HEK293T (cell line): ENCODE results near the gene C12orf54.
A peak's percentile ranks its signal among the peaks of the same experiment; 100 is the strongest.

Experiments used
- CTCF ChIA-PET: fragments of 350-600 bp; formaldehyde crosslinking; extraction: SDS; loops from one replicate; lab custom pipeline; 2021; ENCODE audit warnings: antibody characterized with exemption, inconsistent platforms; lab: Yijun Ruan, JAX
- POLR2A ChIA-PET: fragments of 350-600 bp; formaldehyde crosslinking; extraction: SDS; loops from one replicate; lab custom pipeline; 2020; ENCODE audit warnings: antibody characterized with exemption, inconsistent platforms; lab: Yijun Ruan, JAX
- DNase-seq: peaks from one replicate; pipeline ENCODE4 v3.0.0; 2012; ENCODE audit warnings: mixed read lengths; ENCODE audit errors: extremely low spot score
- ARNT ChIP-seq: fragments of 450-650 bp; IDR thresholded peaks from 2 replicates; pipeline ENCODE4 v1.6.1; 2017; ENCODE audit warnings: mild to moderate bottlenecking
- BHLHE40 ChIP-seq: fragments of 450-650 bp; IDR thresholded peaks from 2 replicates; pipeline ENCODE4 v1.6.1; 2016; ENCODE audit warnings: mild to moderate bottlenecking, moderate library complexity, borderline replicate concordance
- CTBP1 ChIP-seq: fragments of 450-650 bp; IDR thresholded peaks from 2 replicates; pipeline ENCODE4 v1.6.1; 2016; ENCODE audit warnings: borderline replicate concordance
- ELF4 ChIP-seq: fragments of 450-650 bp; IDR thresholded peaks from 2 replicates; pipeline ENCODE4 v1.6.1; 2017; ENCODE audit warnings: antibody characterized with exemption
- FOXA1 ChIP-seq: fragments of 450-650 bp; IDR thresholded peaks from 2 replicates; pipeline ENCODE4 v1.6.1; 2016; ENCODE audit warnings: mild to moderate bottlenecking
- FOXK2 ChIP-seq: fragments of 450-650 bp; IDR thresholded peaks from 2 replicates; pipeline ENCODE4 v1.6.1; 2016; ENCODE audit warnings: mild to moderate bottlenecking
- FOXM1 ChIP-seq: fragments of 450-650 bp; IDR thresholded peaks from 2 replicates; pipeline ENCODE4 v1.6.1; 2017; ENCODE audit warnings: mild to moderate bottlenecking, borderline replicate concordance
- HDGF ChIP-seq: fragments of 450-650 bp; IDR thresholded peaks from 2 replicates; pipeline ENCODE4 v1.6.1; 2017; ENCODE audit warnings: antibody characterized with exemption, borderline replicate concordance
- L3MBTL2 ChIP-seq: fragments of 450-650 bp; conservative IDR thresholded peaks from 2 replicates; pipeline ENCODE4 v1.6.1; 2016; ENCODE audit warnings: mild to moderate bottlenecking
- LEF1 ChIP-seq: fragments of 450-650 bp; IDR thresholded peaks from 2 replicates; pipeline ENCODE4 v1.6.1; 2017; ENCODE audit warnings: mild to moderate bottlenecking, borderline replicate concordance
- NFRKB ChIP-seq: fragments of 450-650 bp; IDR thresholded peaks from 2 replicates; pipeline ENCODE4 v1.6.1; 2016; ENCODE audit warnings: mild to moderate bottlenecking, moderate library complexity
- SP1 ChIP-seq: fragments of 450-650 bp; IDR thresholded peaks from 2 replicates; pipeline ENCODE4 v1.6.1; 2017
- SUZ12 ChIP-seq: fragments of 450-650 bp; IDR thresholded peaks from 2 replicates; pipeline ENCODE4 v1.6.1; 2016; ENCODE audit warnings: mild to moderate bottlenecking
- TARDBP ChIP-seq: fragments of 450-650 bp; IDR thresholded peaks from 2 replicates; pipeline ENCODE4 v1.6.1; 2016
- ZNF384 ChIP-seq: fragments of 450-650 bp; IDR thresholded peaks from 2 replicates; pipeline ENCODE4 v1.6.1; 2016
- TF ChIP-seq, protein P1 (sequence below): fragments of 450-650 bp; IDR thresholded peaks from 2 replicates; pipeline ENCODE4 v1.6.1; 2016

The C12orf54 gene

DNA sequence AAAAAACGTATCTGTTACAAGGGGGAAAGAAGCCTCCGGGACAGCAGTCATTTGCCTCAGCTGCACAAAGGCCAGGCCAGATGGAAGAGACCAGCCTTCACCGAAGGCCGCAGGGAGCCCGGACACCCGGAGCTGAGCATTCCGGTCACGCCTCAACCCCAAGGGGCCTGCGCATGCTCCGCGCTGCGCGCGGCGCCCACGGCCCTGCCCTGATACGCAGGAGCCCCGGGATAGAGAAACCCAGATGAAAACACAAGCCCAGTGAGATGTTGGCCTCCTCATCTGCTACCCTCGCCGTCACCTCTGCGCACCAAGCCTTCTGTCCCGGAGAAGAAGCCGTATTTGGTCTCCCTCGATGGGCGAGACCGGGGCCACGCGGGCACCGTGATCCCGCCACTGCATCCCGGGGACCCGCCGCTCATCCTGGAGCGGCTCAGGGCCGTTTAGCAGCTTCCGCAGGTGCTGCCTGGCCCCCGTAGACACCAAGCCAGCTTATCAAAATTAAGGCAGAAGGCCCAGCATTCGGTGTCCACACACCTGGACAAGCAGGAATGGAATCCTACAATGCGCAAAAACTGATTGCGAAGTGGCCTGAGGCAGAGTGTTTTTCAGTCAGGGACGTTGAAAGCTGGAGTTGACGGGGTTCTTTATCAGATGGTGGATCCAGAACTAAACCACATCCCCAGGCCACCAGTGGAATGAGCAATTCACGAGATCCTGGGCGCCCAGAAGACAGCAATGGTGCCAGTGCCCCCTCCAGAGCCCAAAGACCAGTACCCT is 45.8 kb downstream of the C12orf54 start:
- DNase-seq, result no peak
- CTCF ChIA-PET, result interaction anchor here (0.5 to 0.9 kb wide), 2 partner anchors 90 to 176 kb away, joined by 3 to 4 read pairs; no protein-coding TSS in a partner anchor
- POLR2A ChIA-PET, result no interaction called here
- no peak for TF ChIP-seq SUZ12
- TF ChIP-seq FOXA1, result no peak
- TF ChIP-seq L3MBTL2, result no peak
- TF ChIP-seq SP1, result no peak
- no peak for TF ChIP-seq TARDBP
- no peak for TF ChIP-seq ZNF384
- TF ChIP-seq HDGF, result no peak
- TF ChIP-seq CTBP1, result no peak
- no peak for TF ChIP-seq ELF4
- TF ChIP-seq FOXM1, result no peak
- TF ChIP-seq NFRKB, result no peak
- no peak for TF ChIP-seq FOXK2
- TF ChIP-seq BHLHE40, result no peak

DNA sequence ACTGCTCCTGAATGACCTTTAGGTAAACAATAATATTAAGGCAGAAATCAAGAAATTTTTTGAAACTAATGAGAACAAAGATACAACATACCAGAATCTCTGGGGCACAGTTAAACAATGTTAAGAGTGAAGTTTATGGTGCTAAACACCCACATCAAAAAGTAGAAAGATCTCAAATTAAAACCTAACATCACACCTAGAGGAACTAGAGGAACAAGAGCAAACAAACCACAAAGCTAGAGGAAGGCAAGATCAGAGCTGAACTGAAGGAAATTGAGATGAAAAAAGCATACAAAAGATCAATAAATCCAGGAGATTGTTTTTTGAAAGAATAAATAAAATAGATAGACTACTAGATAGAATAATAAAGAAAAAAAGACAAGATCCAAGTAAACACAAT is 50.3 kb downstream of the C12orf54 start:
- ChIA-PET POLR2A (no interaction called here), CTCF (interaction anchor here (0.6 kb wide), 1 partner anchor 38 kb away, joined by 5 read pairs; no protein-coding TSS in a partner anchor)
- TF ChIP-seq ARNT (no peak), NFRKB (no peak), L3MBTL2 (no peak), FOXA1 (no peak)
- DNase-seq, result no peak

DNA sequence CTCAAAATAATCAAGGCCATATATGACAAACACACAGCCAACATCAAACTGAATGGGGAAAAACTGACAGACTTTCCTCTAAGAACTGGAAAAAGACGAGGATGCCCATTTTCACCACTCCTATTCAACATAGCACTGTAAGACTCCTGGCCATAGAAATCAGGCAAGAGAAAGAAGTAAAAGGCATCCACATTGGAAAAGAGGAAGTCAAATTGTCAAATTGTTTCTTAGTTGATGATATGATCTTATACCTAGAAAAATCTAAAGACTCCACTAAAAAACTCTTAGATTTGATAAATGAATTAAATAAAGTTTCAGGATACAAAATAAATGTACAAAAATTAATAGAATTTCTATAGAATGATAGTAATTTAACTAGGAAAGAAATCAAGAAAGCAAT is 54.3 kb downstream of the C12orf54 start:
- no peak for TF ChIP-seq FOXK2
- no peak for TF ChIP-seq SUZ12
- no peak for TF ChIP-seq L3MBTL2
- TF ChIP-seq ARNT, result no peak
- no peak for TF ChIP-seq ELF4
- no peak for TF ChIP-seq ZNF384
- TF ChIP-seq LEF1, result no peak
- no peak for TF ChIP-seq CTBP1
- TF ChIP-seq FOXM1, result no peak
- no peak for TF ChIP-seq SP1
- CTCF ChIA-PET, result no interaction called here
- no peak for DNase-seq
- POLR2A ChIA-PET, result no interaction called here

DNA sequence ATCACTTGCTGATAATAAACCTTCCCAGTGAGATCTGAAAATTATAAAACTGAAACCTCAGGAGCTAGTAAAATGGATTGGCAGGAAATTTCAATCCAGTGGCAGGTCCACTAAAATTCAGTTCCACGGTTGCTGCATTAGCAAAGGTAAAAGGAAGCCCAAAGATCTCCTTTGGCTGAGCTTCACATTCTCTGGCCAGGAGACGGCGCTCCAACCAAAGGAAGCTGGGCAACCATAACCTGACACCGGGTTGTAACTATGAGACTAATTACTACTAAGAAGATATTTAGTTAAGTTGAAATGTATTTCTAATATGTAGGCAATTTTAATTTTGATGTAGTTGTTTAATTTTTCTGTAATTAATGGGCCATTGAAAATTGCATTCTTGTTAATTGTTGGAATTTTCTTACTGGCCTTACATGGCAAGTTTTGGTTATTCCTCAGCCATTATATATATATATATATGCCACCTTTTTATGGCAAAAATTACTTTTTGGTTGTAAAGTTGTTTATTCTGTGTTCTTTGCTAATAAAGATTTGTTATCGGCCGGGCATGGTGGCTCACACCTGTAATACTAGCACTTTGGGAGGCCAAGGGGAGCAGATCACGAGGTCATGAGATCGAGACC is 60.1 kb downstream of the C12orf54 start:
- CTCF ChIA-PET, result interaction anchor here (0.6 to 7.7 kb wide), 8 partner anchors 9 to 532 kb away, joined by 3 to 79 read pairs (median 4); no protein-coding TSS in a partner anchor
- DNase-seq, result peak; percentile 64
- POLR2A ChIA-PET, result no interaction called here
- TF ChIP-seq CTBP1, result no peak
- no peak for TF ChIP-seq ARNT
- TF ChIP-seq FOXA1, result no peak
- no peak for TF ChIP-seq TARDBP
- TF ChIP-seq NFRKB, result no peak
- TF ChIP-seq SP1, result no peak
- no peak for TF ChIP-seq FOXM1
- TF ChIP-seq L3MBTL2, result no peak
- no peak for TF ChIP-seq SUZ12
- no peak for TF ChIP-seq HDGF
- TF ChIP-seq, protein P1, sequence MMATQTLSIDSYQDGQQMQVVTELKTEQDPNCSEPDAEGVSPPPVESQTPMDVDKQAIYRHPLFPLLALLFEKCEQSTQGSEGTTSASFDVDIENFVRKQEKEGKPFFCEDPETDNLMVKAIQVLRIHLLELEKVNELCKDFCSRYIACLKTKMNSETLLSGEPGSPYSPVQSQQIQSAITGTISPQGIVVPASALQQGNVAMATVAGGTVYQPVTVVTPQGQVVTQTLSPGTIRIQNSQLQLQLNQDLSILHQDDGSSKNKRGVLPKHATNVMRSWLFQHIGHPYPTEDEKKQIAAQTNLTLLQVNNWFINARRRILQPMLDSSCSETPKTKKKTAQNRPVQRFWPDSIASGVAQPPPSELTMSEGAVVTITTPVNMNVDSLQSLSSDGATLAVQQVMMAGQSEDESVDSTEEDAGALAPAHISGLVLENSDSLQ, result no peak
- no peak for TF ChIP-seq FOXK2
- TF ChIP-seq ELF4, result no peak
- no peak for TF ChIP-seq ZNF384
- no peak for TF ChIP-seq LEF1
- no peak for TF ChIP-seq BHLHE40

DNA sequence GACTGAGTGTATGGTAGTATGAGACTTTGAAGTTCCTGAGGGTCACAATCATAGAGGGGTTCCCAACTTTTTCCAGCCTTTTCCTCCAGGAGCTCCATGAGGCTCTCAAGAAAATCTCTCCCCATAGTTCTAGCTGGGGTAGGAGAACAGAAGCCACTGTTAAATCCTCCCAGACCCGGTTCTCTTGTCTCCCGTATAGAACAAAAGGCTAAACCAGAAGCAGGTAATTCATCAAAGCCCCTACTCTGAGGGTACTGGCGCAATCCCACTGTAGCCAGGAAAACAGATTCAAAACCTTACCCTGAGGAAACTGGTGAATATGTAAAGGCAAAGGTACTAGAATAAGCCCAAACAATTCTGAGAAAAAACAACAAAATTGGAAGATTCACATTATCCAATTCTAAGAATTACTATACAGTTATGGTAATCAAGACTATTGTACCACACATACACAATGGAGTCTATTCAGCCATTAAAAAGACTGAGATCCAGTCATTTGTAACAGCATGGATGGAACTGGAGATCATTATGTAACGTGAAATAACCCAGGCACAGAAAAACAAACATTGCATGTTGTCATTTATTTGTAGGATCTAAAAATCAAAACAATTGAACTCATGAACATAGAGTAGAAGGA is 63.7 kb downstream of the C12orf54 start:
- DNase-seq, result no peak
- TF ChIP-seq ARNT (no peak), CTBP1 (no peak), SP1 (no peak), ZNF384 (no peak), L3MBTL2 (no peak), FOXA1 (no peak), TARDBP (no peak), SUZ12 (no peak), FOXM1 (no peak), BHLHE40 (no peak), FOXK2 (no peak), ELF4 (no peak), LEF1 (no peak), NFRKB (no peak), HDGF (no peak)
- TF ChIP-seq, protein P1, result no peak
- ChIA-PET POLR2A (no interaction called here), CTCF (interaction anchor here (7.7 kb wide), 1 partner anchor 72 kb away, joined by 79 read pairs; no protein-coding TSS in a partner anchor)
